HepG2 (cell line): ENCODE measurements around the gene TMEM240. TPM values are rescaled to one million over a fixed set of nuclear protein-coding genes. Genes with fewer than 3 reads are reported as not detected.
A peak's percentile ranks its signal among the peaks of the same experiment; 100 is the strongest.

Experiments
- BCL6 ChIP-seq: IDR thresholded peaks from 2 replicates; pipeline ENCODE4 v1.6.1; 2016; ENCODE audit warnings: missing genetic modification reagents, missing compliant biosample characterization
- DNMT3B ChIP-seq: conservative IDR thresholded peaks from 2 replicates; pipeline ENCODE4 v1.6.1; 2016; ENCODE audit warnings: missing biosample characterization, control low read depth
- FOXM1 ChIP-seq: sonication (generic); formaldehyde crosslinking; IDR thresholded peaks from 2 replicates; pipeline ENCODE4 v1.5.0; 2020; ENCODE audit warnings: missing genetic modification reagents
- GATAD1 ChIP-seq: IDR thresholded peaks from 2 replicates; pipeline ENCODE4 v1.6.1; 2016; ENCODE audit warnings: missing genetic modification reagents, missing compliant biosample characterization
- LCORL ChIP-seq, 2 experiments: fragments of 450-650 bp in 1 of 2; sonication (generic) in 1 of 2; formaldehyde crosslinking in 1 of 2; IDR thresholded peaks; 2 replicates each; pipeline versions ENCODE4 v1.5.0 to v1.6.1; 2017 to 2020; ENCODE audit warnings: antibody characterized with exemption in 1 of 2, missing genetic modification reagents in 1 of 2
- MED8 ChIP-seq: sonication (generic); formaldehyde crosslinking; IDR thresholded peaks from 2 replicates; pipeline ENCODE4 v1.8.1; 2023; ENCODE audit warnings: mild to moderate bottlenecking, missing genetic modification reagents; ENCODE audit not compliant: insufficient replicate concordance
- MEIS2 ChIP-seq: sonication (generic); formaldehyde crosslinking; IDR thresholded peaks from 2 replicates; pipeline ENCODE4 v1.9.0; 2021; ENCODE audit warnings: mild to moderate bottlenecking, missing genetic modification reagents
- MNT ChIP-seq: fragments of 450-650 bp; IDR thresholded peaks from 2 replicates; pipeline ENCODE4 v1.6.1; 2016
- NAIF1 ChIP-seq: sonication (generic); formaldehyde crosslinking; IDR thresholded peaks from 2 replicates; pipeline ENCODE4 v1.5.0; 2020; ENCODE audit warnings: mild to moderate bottlenecking, missing genetic modification reagents, borderline replicate concordance
- NFIB ChIP-seq: sonication (generic); formaldehyde crosslinking; IDR thresholded peaks from 2 replicates; pipeline ENCODE4 v1.9.0; 2021; ENCODE audit warnings: missing genetic modification reagents, mild to moderate bottlenecking, borderline replicate concordance
- RARA ChIP-seq: IDR thresholded peaks from 2 replicates; pipeline ENCODE4 v1.6.1; 2016; ENCODE audit warnings: missing genetic modification reagents, missing compliant biosample characterization
- SIX4 ChIP-seq: sonication (generic); formaldehyde crosslinking; IDR thresholded peaks from 2 replicates; pipeline ENCODE4 v1.4.0; 2020; ENCODE audit warnings: missing genetic modification reagents
- ZNF326 ChIP-seq: sonication (generic); formaldehyde crosslinking; IDR thresholded peaks from 2 replicates; pipeline ENCODE4 v1.4.0; 2020; ENCODE audit warnings: missing genetic modification reagents, borderline replicate concordance
- ZNF354B ChIP-seq: sonication (generic); formaldehyde crosslinking; IDR thresholded peaks from 2 replicates; pipeline ENCODE4 v1.8.0; 2022; ENCODE audit warnings: mild to moderate bottlenecking, missing genetic modification reagents
- ZNF510 ChIP-seq: sonication (generic); formaldehyde crosslinking; IDR thresholded peaks from 2 replicates; pipeline ENCODE4 v1.4.0; 2020; ENCODE audit warnings: low read depth, mild to moderate bottlenecking, missing genetic modification reagents
- ZNF605 ChIP-seq: sonication (generic); formaldehyde crosslinking; IDR thresholded peaks from 2 replicates; pipeline ENCODE4 v1.8.0; 2022; ENCODE audit warnings: mild to moderate bottlenecking, missing genetic modification reagents
- ZNF644 ChIP-seq: IDR thresholded peaks from 2 replicates; pipeline ENCODE4 v1.6.1; 2016; ENCODE audit warnings: low read depth
- ZNF646 ChIP-seq: sonication (generic); formaldehyde crosslinking; IDR thresholded peaks from 2 replicates; pipeline ENCODE4 v1.9.0; 2021; ENCODE audit warnings: mild to moderate bottlenecking, missing genetic modification reagents
- ZNF678 ChIP-seq: sonication (generic); formaldehyde crosslinking; IDR thresholded peaks from 2 replicates; pipeline ENCODE4 v1.4.0; 2020; ENCODE audit warnings: mild to moderate bottlenecking, missing genetic modification reagents
- polyA plus RNA-seq, 8 experiments: library from polyadenylated mRNA; depleted of rRNA in 3 of 8; stranded (reverse) in 7 of 8; unstranded in 1 of 8; fragments of >200 nt; fragmentation: Illumina TruSeq in 4 of 8; extraction: Trizol in 4 of 8; gene quantifications; 2 replicates each; pipeline versions ENCODE4 v1.2.1 to v1.2.3, GENCODE V29; 2011 to 2016; ENCODE audit warnings: low read depth in 4 of 8, missing spikeins in 1 of 8, mixed read lengths in 1 of 8; ENCODE audit not compliant: insufficient read depth in 1 of 8
- total RNA-seq, 5 experiments: library from RNA; depleted of rRNA; stranded (reverse); fragments of >200 nt; fragmentation: Illumina TruSeq; extraction: Trizol; gene quantifications; 2 replicates each; pipeline ENCODE4 v1.2.3, GENCODE V29; 2016; ENCODE audit warnings: low read depth in 1 of 5
- TF ChIP-seq, protein P1 (sequence below): sonication (generic); formaldehyde crosslinking; IDR thresholded peaks from 2 replicates; pipeline ENCODE4 v1.5.0; 2020; ENCODE audit warnings: mild to moderate bottlenecking, low read depth, missing genetic modification reagents, borderline replicate concordance
- TF ChIP-seq, protein P2 (sequence below): sonication (generic); formaldehyde crosslinking; IDR thresholded peaks from 2 replicates; pipeline ENCODE4 v1.4.0; 2020; ENCODE audit warnings: missing genetic modification reagents

Gene TMEM240
- total and polyA plus RNA-seq, 2 of the 13 experiments (the other 11 are each of a cell fraction or from before 2014, with no cell fraction given): 0.17 TPM; not detected in 1

GRCh38 chr1:1573843-1574720, 33.7 kb upstream of the TMEM240 start (continued):
- TF ChIP-seq, protein P1, sequence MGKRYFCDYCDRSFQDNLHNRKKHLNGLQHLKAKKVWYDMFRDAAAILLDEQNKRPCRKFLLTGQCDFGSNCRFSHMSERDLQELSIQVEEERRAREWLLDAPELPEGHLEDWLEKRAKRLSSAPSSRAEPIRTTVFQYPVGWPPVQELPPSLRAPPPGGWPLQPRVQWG (CRISPR knock-in tag): no peak
- TF ChIP-seq LCORL (IDR thresholded peaks at IDR 0.05) (no peak), LCORL (CRISPR knock-in tag; IDR thresholded peaks at IDR 0.05) (0 out of 2 replicates have a peak, but pooled peaks have one; percentile 28), BCL6 (no peak), ZNF678 (CRISPR knock-in tag) (0 out of 2 replicates have a peak, but pooled peaks have one; percentile 91), ZNF646 (no peak), NFIB (CRISPR knock-in tag) (no peak), ZNF326 (no peak), SIX4 (CRISPR knock-in tag) (no peak), ZNF354B (CRISPR knock-in tag) (no peak), DNMT3B (CRISPR knock-in tag) (no peak), MEIS2 (CRISPR knock-in tag) (no peak), ZNF510 (CRISPR knock-in tag) (no peak), FOXM1 (CRISPR knock-in tag) (no peak), NAIF1 (CRISPR knock-in tag) (no peak), RARA (CRISPR knock-in tag) (no peak), MED8 (CRISPR knock-in tag) (no peak), ZNF605 (CRISPR knock-in tag) (no peak; the same call in 1 of the 2 replicates), MNT (no peak; the same call in 1 of the 2 replicates), GATAD1 (CRISPR knock-in tag) (0 out of 2 replicates have a peak, but pooled peaks have one; percentile 50), ZNF644 (CRISPR knock-in tag) (no peak)
- TF ChIP-seq, protein P2, sequence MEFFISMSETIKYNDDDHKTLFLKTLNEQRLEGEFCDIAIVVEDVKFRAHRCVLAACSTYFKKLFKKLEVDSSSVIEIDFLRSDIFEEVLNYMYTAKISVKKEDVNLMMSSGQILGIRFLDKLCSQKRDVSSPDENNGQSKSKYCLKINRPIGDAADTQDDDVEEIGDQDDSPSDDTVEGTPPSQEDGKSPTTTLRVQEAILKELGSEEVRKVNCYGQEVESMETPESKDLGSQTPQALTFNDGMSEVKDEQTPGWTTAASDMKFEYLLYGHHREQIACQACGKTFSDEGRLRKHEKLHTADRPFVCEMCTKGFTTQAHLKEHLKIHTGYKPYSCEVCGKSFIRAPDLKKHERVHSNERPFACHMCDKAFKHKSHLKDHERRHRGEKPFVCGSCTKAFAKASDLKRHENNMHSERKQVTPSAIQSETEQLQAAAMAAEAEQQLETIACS (CRISPR knock-in tag): no peak
